ENCODE results near the gene GTSF1L.
"Not testable (repeated sequence)": the region's sequence is repeated elsewhere in the genome, so short reads cannot be mapped to it uniquely, and the experiment has no call there.

Gene GTSF1L

DNA sequence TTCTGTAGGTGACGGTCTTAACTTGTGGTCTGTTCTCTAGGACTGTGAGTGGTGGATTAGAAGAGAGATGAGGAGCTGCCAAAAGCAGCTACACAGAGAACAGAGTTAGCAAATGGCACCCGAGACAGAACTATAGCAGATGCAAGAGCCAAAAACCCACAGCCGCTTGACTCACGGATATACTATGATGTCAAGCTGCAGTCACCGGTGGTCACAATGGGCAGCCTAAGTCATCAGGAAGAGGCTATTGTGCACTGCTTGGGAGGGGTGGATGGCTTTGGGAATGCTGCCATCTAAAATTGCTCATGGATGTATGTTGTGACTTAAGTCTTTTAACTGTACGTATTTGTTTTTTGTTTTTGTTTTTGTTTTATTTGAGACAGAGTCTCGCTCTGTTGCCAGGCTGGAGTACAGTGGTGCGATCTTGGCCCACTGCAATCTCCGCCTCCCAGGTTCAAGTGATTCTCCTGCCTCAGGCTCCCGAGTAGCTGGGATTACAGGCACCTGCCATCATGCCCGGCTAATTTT, at the start of gene GTSF1L:
Gene GTSF1L (minus strand): TSS at position 192 of the 528 bp plus-strand sequence. CDS start 308 bp downstream, outside the sequence.
- DNase-seq, result no peak

DNA sequence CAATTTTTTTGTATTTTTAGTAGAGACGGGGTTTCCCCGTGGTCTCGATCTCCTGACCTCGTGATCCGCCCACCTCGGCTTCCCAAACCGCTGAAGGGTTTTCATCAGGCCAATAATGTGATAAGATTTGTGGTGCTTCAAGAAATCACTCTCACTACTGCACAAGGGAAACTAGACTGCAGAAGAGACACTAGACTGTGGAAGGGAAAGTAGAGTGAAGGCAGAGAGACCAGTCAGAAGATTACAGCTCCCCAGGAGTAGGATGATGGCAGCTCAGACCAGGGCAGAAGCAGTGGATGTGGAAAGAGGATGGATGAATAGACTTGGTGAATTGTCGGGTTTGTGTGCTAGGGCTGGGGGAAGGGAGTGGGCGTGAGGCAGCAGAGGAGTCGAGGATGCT, 48.0 kb upstream of the GTSF1L start:
- no peak for DNase-seq

- no peak for DNase-seq
Measured at GRCh38 chr20:43771503-43772190, 44.8 kb upstream of the GTSF1L start.

- DNase-seq, result no peak
Measured at GRCh38 chr20:43770342-43770741, 43.5 kb upstream of the GTSF1L start.

GRCh38 chr20:43767686-43768474, 41.1 kb upstream of the GTSF1L start:
- DNase-seq, result no peak

GRCh38 chr20:43766917-43767316, 40.1 kb upstream of the GTSF1L start:
- no peak for DNase-seq

DNA sequence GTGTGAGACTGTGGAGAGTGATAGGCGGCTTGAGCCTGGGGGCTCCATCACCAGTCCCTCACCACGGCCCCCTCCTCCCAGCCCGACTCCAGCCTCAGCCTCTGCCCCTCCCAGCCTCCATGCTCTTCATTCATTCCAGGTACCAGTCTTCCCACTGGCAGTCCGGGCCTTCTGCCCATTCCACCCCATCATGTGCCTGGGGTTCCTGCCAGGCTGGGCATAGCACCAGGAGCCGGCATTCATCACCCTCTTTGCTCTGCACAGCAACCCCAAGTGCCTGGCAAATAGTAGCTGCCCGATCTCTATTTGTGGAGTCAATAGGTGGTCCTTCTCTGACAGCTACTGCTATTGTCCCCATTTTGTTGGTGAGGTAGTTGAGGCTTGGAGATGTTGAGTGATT, 39.6 kb upstream of the GTSF1L start:
- DNase-seq, result no peak

DNA sequence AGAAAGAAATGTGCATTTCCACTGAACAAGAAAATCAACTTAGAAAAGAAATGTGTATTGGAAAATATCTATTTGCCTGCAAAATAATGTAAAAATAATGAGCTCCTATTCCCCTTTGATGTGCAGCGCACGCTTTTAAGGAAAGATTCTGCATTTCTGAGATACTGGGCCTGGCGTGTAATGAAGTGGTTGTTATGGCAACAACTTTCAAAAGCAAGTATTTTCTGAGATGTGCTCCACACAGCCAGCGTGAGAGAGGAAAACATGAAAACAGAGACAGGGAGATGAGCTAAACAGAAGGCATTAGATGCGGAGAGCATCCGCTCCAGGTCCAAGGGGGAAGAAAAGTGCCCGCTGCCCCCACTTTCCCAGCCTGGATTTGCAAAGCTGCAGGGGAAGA, 39.1 kb upstream of the GTSF1L start:
- DNase-seq, result no peak

DNA sequence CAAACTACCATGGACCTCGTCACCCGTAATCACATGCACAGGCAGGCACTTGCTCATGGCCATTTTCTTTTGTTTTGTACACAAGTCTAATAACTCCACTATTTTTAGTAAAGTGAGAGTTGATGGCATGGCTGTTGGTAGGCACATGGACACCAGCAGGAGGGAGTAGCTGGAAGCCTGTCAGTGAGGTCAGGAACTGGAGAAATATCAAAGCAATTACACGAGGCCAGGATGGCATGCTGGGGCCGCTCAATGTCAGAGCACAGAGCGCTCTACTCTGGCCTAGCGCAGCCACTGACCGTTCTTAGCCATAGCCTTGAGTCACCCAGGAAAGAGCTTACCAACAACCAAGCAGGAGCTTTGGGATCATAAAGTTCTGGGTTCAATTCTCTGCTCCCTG, 36.1 kb upstream of the GTSF1L start:
- DNase-seq, result no peak

GRCh38 chr20:43761386-43762340, 34.9 kb upstream of the GTSF1L start:
- DNase-seq, result no peak

GRCh38 chr20:43757888-43758287, 31.1 kb upstream of the GTSF1L start:
- DNase-seq, result not testable (repeated sequence)

DNA sequence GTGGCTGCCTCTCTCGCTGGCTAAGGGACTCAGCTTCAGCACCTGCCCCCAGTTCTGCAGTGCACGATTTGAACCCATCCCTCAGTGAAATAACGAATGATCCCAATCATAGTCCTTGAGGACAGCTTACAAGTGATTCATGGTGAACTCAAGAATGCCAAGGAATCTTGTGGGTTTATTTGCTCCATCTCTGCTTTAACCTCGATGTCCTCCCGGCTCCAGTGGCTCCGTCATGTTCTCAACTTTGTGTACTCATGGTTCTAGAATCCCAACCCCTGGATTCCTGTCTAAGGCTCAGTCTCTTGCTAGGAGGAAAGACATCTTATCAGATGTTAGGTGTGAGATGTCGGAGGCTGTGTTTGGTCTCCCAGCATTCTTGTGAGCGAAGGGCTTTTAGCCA, 29.0 kb upstream of the GTSF1L start:
- no peak for DNase-seq

DNA sequence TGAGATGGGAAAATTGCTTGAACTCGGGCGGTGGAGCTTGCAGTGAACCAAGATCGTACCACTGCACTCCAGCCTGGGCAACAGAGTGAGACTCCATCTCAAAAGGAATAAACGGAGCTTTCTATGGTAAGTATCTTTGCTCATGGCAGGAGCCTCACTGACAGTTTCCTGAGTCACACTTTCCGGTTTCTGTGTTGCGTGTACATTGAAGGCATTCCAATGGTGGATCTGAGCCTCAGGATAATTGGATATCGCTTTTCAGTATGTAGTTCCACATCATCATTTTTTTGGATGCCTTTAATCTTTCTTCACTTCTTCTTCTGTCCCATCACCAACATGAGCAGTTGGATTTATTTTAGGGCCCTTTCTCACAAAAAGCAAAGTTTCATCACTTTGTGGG, 28.6 kb upstream of the GTSF1L start:
- no peak for DNase-seq

GRCh38 chr20:43752561-43753301, 25.9 kb upstream of the GTSF1L start:
- peak; percentile 19 for DNase-seq

DNA sequence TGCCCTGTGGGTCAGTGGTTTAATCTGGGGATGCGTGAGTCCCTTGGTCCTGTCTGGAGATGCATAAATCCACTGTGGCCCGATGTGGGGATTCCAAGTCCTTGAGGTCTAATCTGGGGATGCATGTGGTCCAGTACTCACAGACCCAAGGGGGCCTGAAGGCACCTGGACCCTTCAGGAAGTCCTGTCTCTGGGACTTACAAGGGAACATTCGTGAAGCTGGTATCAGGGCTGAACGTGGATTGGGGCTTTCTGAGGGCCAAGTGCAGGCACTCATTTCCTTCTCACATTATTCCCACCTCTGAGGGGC, 25.2 kb upstream of the GTSF1L start:
- DNase-seq, result no peak

DNA sequence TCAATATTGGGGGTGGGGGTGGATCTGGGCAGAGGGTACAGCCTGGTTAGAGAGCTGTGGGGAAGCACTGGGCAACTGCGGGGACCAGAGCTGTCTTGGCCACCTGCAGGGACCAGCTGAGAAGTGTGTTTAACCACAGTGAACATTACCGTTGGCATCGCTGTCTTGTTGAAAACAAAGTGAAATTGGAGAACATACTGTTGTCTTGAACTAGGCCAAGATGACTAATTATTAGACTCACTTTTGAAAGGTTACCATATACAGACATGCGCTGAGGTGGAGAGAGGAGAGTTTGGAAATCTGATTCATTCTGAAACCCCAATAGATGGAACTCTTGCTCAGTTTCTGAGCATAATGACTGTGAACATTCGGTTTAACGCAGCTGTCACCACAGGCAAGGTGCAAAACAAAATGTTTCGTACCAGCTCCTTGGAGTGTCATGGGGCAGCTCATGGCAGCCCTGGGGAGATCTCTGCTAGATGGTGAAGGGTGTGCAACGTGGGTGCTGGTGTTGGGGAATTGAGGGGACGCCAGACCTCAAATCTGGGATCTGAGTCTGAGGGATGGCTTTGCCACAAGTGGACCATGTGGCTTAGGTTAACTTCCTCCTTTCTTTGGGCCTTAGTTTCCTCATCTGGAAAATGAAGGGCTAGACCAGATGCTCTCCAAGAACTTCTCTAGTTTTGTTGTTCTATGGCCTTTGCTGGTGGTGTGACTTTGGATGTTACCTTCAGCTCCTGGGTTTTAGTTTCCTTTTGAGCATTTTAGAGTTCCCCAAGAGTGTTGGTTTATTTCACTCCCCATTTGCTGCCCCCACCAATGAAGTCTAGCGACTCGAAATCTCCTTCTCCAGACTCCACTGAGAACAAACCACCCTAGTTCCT, 24.6 kb upstream of the GTSF1L start:
- DNase-seq, result peak; percentile 18

DNA sequence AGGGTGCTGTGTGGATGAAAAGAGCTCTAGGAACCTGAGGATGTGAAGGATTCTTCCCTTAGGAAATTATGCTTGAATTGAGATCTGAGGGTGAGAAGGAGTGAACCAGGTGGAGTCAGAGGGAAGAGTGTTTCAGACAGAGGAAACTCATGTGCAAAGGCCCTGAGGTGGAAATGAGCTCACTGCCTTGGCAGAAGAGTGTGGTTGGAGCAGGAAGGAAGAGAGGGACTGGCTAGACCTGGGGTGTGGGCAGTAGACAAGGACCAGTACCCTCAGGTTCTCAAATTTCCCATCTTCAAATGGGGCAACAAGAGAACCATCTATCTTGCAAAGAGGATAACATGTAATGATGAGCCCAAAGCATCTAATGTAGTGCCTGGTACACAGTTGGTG, 24.0 kb upstream of the GTSF1L start:
- DNase-seq, result no peak

DNA sequence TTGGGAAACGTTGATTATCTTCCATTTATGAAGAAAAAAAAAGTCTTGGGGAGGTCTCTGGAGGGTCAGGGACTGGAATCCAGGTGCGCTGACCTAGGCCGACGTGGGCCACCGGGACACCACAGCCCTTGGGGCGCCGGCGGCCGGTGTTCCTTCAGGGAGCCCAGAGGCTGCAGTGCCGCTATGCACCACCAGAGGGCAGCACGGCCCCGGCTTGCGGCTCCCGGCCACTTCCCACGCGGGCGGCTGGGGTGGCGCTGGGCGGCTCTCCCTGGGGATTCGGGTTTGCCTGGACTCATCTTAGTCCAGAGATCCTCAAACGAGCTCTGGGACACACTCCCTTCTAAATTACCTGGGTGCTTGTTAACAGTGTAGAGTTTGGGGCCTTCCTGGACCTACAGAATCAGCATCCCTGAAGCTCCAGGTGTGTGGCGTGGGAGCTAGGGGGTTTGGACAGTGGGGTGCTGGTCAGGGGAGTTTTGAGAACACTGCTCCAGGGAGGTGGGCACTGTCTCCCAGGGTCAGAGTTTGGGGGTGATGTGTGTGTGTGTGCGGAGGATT, 23.0 kb upstream of the GTSF1L start:
- DNase-seq, result peak; percentile 69

DNA sequence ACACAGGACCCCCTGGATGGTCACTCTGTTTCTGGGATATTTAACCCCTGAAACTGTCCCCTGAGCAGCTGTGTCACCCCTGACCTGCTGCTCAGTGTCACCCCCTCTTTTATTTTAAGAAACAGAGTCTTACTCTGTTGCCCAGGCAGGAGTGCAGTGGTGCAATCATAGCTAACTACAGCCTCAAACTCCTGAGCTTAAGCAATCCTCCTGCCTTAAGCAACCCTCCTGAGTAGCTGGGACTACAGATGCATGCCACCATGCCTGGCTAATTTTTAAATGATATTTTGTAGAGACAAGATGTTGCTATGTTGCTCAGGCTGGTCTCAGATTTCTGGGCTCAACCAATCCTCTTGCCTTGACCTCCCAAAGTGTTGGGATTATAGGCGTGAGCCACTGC, 21.5 kb upstream of the GTSF1L start:
- no peak for DNase-seq

DNA sequence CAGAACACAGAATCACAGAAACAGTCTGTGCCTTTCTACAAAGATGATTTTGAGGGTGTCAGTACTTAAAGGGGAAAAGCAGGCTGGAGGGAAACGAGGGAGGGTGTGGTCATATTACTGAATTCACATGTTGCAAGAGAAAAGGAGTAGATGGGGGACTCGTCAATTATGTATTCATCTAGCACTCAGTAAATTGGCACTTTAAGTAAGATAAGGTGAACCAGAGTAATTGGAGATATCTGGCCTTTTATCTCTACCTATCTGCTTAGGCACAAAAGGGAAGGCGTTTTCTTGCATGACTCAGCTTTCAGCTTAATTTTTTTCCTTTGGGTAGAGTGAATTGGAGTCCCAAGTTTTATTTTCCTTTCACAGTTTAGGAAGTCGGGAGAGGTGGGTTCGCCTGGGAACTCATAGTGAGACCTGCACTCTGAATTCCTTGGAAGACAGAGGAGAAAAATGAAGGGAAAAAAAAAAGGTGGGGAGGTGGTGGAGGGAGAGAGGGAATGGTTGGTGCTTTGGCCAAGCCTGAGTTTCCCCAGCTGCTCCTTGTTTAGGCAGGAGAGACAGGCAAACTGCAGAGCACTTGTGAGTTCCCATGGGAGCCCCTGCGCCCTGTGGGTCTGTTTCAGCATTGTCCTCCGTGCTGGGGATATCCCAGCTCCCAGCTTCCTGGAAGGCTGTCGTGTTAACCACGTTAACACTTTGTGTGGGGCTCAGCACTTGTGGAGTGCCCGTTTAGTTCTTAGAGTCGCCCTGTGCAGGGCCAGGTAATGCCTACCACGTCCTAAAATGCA, 19.7 kb upstream of the GTSF1L start:
- no peak for DNase-seq

Measured in CD4-positive, alpha-beta T cell treated with Interleukin-21 for 1 hour (primary cell).